ENCODE measurements around the gene IFT80.
"Not testable (repeated sequence)": the region's sequence is repeated elsewhere in the genome, so short reads cannot be mapped to it uniquely, and the experiment has no call there.

The IFT80 gene

GRCh38 chr3:160346511-160346910, 52.5 kb downstream of the IFT80 start:
- FAIRE-seq: no peak

- FAIRE-seq: peak; percentile 91
Measured at GRCh38 chr3:160343132-160343531, 55.9 kb downstream of the IFT80 start.

GRCh38 chr3:160340351-160340750, 58.7 kb downstream of the IFT80 start:
- no peak for FAIRE-seq

- FAIRE-seq: no peak
Measured at GRCh38 chr3:160331127-160331937, 67.7 kb downstream of the IFT80 start.

GRCh38 chr3:160330690-160331089, 68.3 kb downstream of the IFT80 start:
- FAIRE-seq: no peak

GRCh38 chr3:160330109-160330508, 68.9 kb downstream of the IFT80 start:
- no peak for FAIRE-seq

GRCh38 chr3:160326286-160326685, 72.7 kb downstream of the IFT80 start:
- not testable (repeated sequence) for FAIRE-seq

- not testable (repeated sequence) for FAIRE-seq
Measured at GRCh38 chr3:160321821-160322220, 77.2 kb downstream of the IFT80 start.

GRCh38 chr3:160319322-160319721, 79.7 kb downstream of the IFT80 start:
- no peak for FAIRE-seq

- FAIRE-seq: no peak
Measured at GRCh38 chr3:160314995-160315394, 84.0 kb downstream of the IFT80 start.

GRCh38 chr3:160312014-160312624, 86.9 kb downstream of the IFT80 start:
- FAIRE-seq: no peak

GRCh38 chr3:160302806-160303205, 96.2 kb downstream of the IFT80 start:
- no peak for FAIRE-seq

- FAIRE-seq: no peak
Measured at GRCh38 chr3:160296591-160296990, 102.4 kb downstream of the IFT80 start.

- FAIRE-seq: no peak
Measured at GRCh38 chr3:160291909-160292299, 107.1 kb downstream of the IFT80 start.

GRCh38 chr3:160291290-160291908, 107.6 kb downstream of the IFT80 start:
- FAIRE-seq: no peak

GRCh38 chr3:160287666-160288065, 111.4 kb downstream of the IFT80 start:
- FAIRE-seq: no peak

GRCh38 chr3:160286231-160286630, 112.8 kb downstream of the IFT80 start:
- no peak for FAIRE-seq

GRCh38 chr3:160280836-160281235, 118.2 kb downstream of the IFT80 start:
- no peak for FAIRE-seq

GRCh38 chr3:160279657-160280056, 119.4 kb downstream of the IFT80 start:
- FAIRE-seq: no peak

GRCh38 chr3:160278210-160278609, 120.8 kb downstream of the IFT80 start:
- no peak for FAIRE-seq

- no peak for FAIRE-seq
Measured at GRCh38 chr3:160265088-160265487, 133.9 kb downstream of the IFT80 start.

- FAIRE-seq: no peak
Measured at GRCh38 chr3:160260587-160261270, 138.3 kb downstream of the IFT80 start.

GRCh38 chr3:160259589-160259988, 139.4 kb downstream of the IFT80 start:
- no peak for FAIRE-seq

Data from G401.6 (cell line).